Lung (tissue), 12 donors: Measurements from ENCODE around the gene PHKB. TPM values are rescaled to one million over a fixed set of nuclear protein-coding genes. Genes with fewer than 3 reads are reported as not detected.

ENCODE experiments used
- ATAC-seq: fragments of 200-7000 bp; cut with Tn5 transposase; one replicate; pipeline ENCODE4 v1.9.1; 2020; ENCODE audit warnings: moderate number of reproducible peaks; ENCODE audit not compliant: insufficient read depth, low FRiP score
- DNase-seq, 3 donors: peaks; one replicate each; pipeline ENCODE4 v3.0.0-alpha.2; 2013 to 2017
- H3K27ac ChIP-seq, 2 donors: one replicate each; pipeline ENCODE4 v1.5.1; 2013; ENCODE audit warnings: mild to moderate bottlenecking in 2 of 2, moderate library complexity in 2 of 2, control low read depth in 1 of 2, inconsistent platforms in 1 of 2, low read depth in 1 of 2, low read length in 1 of 2
- H3K27me3 ChIP-seq, 3 donors: one replicate each; pipeline ENCODE4 v1.5.1; 2013; ENCODE audit warnings: low read length in 2 of 3; ENCODE audit not compliant: control insufficient read depth in 3 of 3, insufficient read depth in 3 of 3
- H3K36me3 ChIP-seq, 4 donors: one replicate each; pipeline ENCODE4 v1.5.1; 2013; ENCODE audit warnings: low read length in 4 of 4, mild to moderate bottlenecking in 1 of 4, moderate library complexity in 1 of 4; ENCODE audit not compliant: control insufficient read depth in 4 of 4, insufficient read depth in 4 of 4
- H3K4me1 ChIP-seq, 5 donors: one replicate each; pipeline ENCODE4 v1.5.1; 2013; ENCODE audit warnings: low read length in 5 of 5, mild to moderate bottlenecking in 2 of 5, moderate library complexity in 1 of 5; ENCODE audit not compliant: control insufficient read depth in 5 of 5, insufficient read depth in 5 of 5
- H3K4me3 ChIP-seq: one replicate; pipeline ENCODE4 v1.5.1; 2013; ENCODE audit warnings: mild to moderate bottlenecking, control low read depth, moderate library complexity
- H3K9ac ChIP-seq, 2 donors: one replicate each; pipeline ENCODE4 v1.5.1; 2013; ENCODE audit warnings: low read length in 2 of 2, control low read depth in 1 of 2; ENCODE audit not compliant: insufficient read depth in 1 of 2
- H3K9me3 ChIP-seq, 4 donors: one replicate each; pipeline ENCODE4 v1.5.1; 2013; ENCODE audit warnings: low read length in 3 of 4, mild to moderate bottlenecking in 1 of 4, moderate library complexity in 1 of 4; ENCODE audit not compliant: control insufficient read depth in 4 of 4, insufficient read depth in 3 of 4
- CTCF ChIP-seq: IDR thresholded peaks from 2 replicates; pipeline ENCODE4 v1.5.1; 2012; ENCODE audit warnings: mild to moderate bottlenecking; ENCODE audit errors: control extremely low read depth, extremely low read depth
- WGBS, 2 donors: extraction: QIAGEN DNeasy Blood & Tissue Kit; methylation state at CpG; one replicate each; pipeline ENCODE4 v1.1.7; 2013; 5-methylcytosine and 5-hydroxymethylcytosine counted together
- polyA plus RNA-seq, 2 donors: library from polyadenylated mRNA; stranded (reverse); fragments of 200-250 nt; gene quantifications; one replicate each; pipeline ENCODE4 v1.2.1, GENCODE V29; 2013
- total RNA-seq, 2 donors: library from RNA; depleted of rRNA in 1 of 2; stranded (reverse); fragments of >200 nt in 1 of 2; gene quantifications; one replicate each; pipeline ENCODE4 v1.2.1, GENCODE V29; 2014 to 2021
- donor health status: control.
- donor health status: control.
- donor health status: Bipolar disorder and iron deficiency.
- donor health status: healthy.
- donor health status: DM: yes; HTN: yes; CAD: no.

PHKB gene
- total and polyA plus RNA-seq, 4 donors = 21.2 to 134 (median 49.6) TPM

- Histone ChIP-seq H3K9ac (no peak overlapping the region), H3K27ac (no peak overlapping the region), H3K4me3 (no peak overlapping the region), H3K9me3 (no peaks in the 10 kb centered on the region), H3K27me3 (no peaks in the 10 kb centered on the region), H3K4me1 (peaks cover 0 to 4% (median 0%) of the 10 kb centered on the region in 5 donors), H3K36me3 (peaks cover 6 to 15% (median 8%) of the 10 kb centered on the region in 4 donors)
- DNase-seq (no peak), ATAC-seq (no peak)
- WGBS, 2 donors = 56 to 76% methylated on average over 2 of the region's 2 CpGs
- TF ChIP-seq CTCF = no peak
Measured at GRCh38 chr16:47611042-47611441, 149.9 kb downstream of the PHKB start.

GRCh38 chr16:47611848-47612493, 150.8 kb downstream of the PHKB start:
- no peaks in the 10 kb centered on the region for H3K9me3 ChIP-seq
- DNase-seq = no peak
- no peaks in the 10 kb centered on the region for H3K27me3 ChIP-seq
- H3K4me3 ChIP-seq = no peak overlapping the region
- no peak overlapping the region for H3K9ac ChIP-seq
- 97 to 99% methylated on average over 4 of the region's 4 CpGs for WGBS, 2 donors
- H3K4me1 ChIP-seq = peaks cover 0 to 4% (median 0%) of the 10 kb centered on the region in 5 donors
- H3K27ac ChIP-seq = no peak overlapping the region
- no peak for TF ChIP-seq CTCF
- peaks cover 6 to 12% (median 8%) of the 10 kb centered on the region in 4 donors for H3K36me3 ChIP-seq
- no peak for ATAC-seq

DNA sequence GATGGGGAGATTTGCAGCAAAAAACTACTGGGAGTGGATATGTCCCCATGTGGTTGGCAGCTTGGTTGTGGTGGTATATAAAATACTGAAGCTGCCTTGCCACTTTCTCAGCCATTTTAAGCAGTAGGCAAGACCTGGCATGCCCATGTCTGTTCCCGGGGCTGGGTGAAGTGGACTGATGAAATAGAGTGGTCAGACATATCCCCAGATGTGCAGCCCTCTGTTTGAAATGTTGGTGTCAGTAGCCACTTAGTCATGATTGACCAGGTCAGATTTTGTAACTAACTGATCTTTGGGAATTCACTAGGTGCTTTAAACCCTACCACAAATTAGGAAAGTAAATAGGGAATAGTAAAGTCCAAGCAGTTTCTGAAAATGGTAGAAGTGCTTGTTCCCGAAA, 151.6 kb downstream of the PHKB start:
- Histone ChIP-seq H3K27me3 (no peaks in the 10 kb centered on the region), H3K9ac (no peak overlapping the region), H3K9me3 (no peaks in the 10 kb centered on the region), H3K4me1 (peaks cover 0 to 4% (median 2%) of the 10 kb centered on the region in 5 donors), H3K36me3 (peaks cover 4 to 12% (median 7%) of the 10 kb centered on the region in 4 donors), H3K27ac (no peak overlapping the region), H3K4me3 (no peak overlapping the region)
- TF ChIP-seq CTCF = no peak
- DNase-seq = no peak
- WGBS, 2 donors = 66 to 93% methylated on average over 2 of the region's 2 CpGs
- ATAC-seq = no peak

GRCh38 chr16:47613251-47613650, 152.1 kb downstream of the PHKB start:
- H3K4me1 ChIP-seq = peaks cover 0 to 7% (median 4%) of the 10 kb centered on the region in 5 donors
- no peak for TF ChIP-seq CTCF
- ATAC-seq = no peak
- 35 to 72% methylated on average over 1 of the region's 1 CpG for WGBS, 2 donors
- DNase-seq = no peak
- no peak overlapping the region for H3K9ac ChIP-seq
- no peaks in the 10 kb centered on the region for H3K9me3 ChIP-seq
- no peak overlapping the region for H3K27ac ChIP-seq
- no peaks in the 10 kb centered on the region for H3K27me3 ChIP-seq
- H3K4me3 ChIP-seq = no peak overlapping the region
- peaks cover 4 to 12% (median 7%) of the 10 kb centered on the region in 4 donors for H3K36me3 ChIP-seq
